HG03521 (cell line): Measurements from ENCODE around the gene CFAP74.

Experiments used
- ATAC-seq: cut with Tn5 transposase; IDR thresholded peaks from one replicate; pipeline ENCODE4 v1.9.1; 2021; ENCODE audit warnings: mild to moderate bottlenecking, moderate library complexity; ENCODE audit not compliant: unreplicated experiment

CFAP74 gene

DNA sequence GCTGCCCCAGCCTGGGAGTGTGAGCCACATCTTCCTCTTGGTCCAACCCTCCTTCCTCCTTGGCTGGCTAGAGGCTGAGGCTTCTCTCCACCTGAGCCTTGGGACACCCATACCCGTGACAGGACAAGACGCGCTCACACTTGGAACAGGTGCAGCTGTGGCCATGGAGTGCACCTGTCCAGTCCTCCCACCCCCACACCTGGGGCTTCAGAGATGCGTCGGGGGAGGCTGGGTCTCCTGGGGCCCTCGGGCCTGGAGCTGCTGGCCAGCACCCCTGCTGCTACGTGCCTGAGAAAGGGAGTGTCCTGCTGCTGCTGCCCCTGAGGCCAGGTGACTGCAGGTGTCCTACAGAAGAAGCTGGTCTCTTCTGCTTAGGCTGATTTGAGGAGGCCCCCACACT is 47.5 kb downstream of the CFAP74 start:
- ATAC-seq, result no peak

DNA sequence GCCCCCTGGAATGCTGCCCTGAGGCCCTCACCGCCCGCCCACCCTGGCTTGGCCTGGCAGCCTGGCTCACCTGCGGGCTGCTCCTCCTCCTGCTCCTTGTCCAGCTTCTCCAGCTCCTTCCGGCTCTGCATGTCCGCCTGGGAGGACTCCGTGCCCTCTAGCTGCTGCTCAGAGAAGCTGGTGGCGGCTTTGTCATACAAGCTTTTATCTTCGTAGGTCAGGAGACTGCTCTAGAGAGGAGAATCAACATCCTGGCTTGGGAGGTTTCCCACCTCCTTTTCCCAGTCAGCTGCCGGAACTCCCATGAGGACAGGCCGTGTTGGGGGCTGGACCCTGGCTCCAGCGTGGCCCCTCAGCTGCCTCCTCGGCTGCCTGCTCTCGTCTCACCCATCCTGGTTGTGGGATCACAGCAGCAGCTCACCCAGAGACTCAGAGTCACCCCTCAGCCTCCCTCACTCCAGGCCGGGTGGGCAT is 47.9 kb downstream of the CFAP74 start:
- ATAC-seq, result no peak

DNA sequence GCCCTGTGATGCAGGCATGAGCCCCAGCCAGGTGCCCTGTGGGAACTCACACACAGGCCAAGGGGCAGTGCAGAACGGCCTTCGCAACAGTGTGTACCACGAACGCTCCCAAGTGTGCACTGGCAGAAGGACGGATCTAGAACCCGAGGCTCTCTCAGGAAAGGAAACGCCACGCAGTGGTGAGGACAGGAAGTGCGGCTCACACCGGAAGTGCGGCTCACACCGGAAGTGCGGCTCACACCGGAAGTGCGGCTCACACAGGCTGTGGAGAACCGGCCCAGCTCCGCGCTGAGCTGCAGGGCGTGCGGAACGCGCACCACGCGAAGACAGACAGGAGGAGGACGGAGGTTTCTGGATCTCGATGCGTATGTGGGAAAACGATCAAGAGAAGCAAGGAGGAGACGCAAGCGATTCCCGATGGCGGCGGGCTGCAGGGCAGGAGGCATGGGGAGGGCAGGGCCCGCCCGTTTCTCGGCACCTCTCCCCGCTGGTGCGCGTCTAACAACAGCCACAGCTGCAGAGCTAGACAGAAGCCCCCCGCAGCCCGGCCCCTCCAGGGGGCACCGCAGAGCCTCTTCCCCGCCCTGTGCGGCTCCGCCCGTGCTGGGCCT is 48.6 kb downstream of the CFAP74 start:
- no peak for ATAC-seq

DNA sequence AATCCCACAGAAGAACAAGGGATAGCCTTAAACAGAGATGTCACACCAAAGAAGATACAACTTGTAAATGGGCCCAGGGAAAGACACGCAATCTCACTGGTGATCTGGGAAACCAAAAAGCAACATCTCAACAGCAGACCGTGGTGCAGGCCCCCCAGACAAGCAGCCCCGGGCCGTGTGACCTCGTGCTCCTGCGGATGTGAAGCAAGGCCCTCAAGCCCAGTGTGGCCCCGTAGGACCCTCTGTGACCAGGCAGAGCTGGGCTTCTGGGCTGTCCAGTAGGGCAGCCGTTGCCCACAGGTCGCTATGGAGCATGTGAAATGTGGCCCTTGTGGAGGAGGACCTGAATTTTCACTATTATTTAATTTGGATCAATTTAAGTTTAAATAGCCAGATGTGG is 49.6 kb downstream of the CFAP74 start:
- ATAC-seq, result no peak

DNA sequence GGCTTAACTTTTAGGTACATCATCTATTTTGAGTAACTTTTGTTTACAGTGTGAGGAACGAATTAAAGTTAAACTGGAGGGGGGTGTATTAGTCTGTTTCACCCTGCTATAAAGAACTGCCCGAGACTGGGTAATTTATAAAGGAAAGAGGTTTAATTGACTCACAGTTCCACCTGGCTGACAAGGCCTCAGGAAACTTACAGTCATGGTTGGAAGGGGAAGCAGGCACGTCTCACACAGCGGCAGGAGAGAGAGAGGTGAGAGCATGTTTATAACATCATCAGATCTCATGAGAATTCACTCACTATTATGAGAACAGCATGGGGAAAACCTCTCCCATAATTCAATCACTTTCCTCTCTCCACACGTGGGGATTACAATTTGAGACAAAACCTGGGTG is 52.6 kb downstream of the CFAP74 start:
- no peak for ATAC-seq

DNA sequence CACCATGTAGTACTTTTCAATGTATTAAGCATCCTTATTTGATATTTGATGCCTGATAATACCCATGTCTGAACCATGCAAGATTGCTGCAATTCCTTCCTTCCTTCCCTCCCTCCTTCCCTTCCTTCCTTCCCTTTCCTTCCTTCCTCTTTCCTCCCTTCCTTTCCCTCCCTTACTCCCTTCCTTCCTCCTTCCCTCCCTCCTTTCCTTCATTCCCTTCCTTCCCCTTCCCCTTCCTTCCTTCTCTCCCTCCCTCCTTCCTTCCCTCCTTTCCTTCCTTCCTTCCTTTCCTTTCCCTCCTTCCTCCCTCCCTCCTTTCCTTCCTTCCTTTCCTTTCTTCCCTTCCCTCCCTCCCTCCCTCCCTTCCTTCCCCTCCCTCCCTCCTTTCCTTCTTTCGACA is 54.8 kb downstream of the CFAP74 start:
- no peak for ATAC-seq

DNA sequence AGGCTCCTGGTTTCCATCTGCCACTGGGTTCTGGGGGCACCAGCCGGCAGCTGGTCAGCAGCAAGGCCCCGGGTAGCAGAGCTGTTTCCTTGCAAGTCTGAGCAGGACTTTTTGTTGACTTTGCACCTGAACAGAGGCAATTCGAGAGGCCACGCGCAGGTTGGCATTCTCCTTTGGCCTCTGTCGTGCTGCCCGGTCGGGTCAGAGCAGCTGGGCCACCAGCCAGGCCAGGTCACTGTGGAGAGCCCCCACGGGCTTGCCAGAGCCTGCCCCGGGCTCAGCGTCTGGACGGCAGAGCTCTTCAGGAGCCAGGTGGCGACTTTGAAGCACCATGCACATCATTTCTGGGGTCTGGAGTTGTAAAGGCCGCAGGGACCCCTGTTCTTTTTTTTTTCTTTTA is 56.1 kb downstream of the CFAP74 start:
- ATAC-seq, result no peak

DNA sequence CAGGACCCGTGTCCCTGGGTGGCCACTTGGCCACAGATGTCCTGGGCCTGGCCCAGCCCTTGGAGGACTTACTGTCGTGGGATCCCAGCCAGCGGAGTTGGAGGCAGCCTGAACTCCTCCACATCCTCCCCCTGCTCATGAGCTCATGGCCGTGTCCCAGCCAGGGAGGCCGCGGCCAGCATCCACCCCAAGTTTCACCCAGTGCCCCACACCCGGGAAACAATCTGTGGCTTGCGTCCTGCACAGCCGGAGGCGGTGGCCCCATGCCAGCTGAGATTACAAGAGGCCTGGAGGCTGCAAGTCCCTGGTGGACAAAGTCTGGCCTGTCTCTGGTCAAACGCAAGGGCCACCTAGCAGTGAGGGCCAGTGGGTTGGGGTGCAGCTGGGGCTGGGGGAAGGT is 57.0 kb downstream of the CFAP74 start:
- no peak for ATAC-seq

DNA sequence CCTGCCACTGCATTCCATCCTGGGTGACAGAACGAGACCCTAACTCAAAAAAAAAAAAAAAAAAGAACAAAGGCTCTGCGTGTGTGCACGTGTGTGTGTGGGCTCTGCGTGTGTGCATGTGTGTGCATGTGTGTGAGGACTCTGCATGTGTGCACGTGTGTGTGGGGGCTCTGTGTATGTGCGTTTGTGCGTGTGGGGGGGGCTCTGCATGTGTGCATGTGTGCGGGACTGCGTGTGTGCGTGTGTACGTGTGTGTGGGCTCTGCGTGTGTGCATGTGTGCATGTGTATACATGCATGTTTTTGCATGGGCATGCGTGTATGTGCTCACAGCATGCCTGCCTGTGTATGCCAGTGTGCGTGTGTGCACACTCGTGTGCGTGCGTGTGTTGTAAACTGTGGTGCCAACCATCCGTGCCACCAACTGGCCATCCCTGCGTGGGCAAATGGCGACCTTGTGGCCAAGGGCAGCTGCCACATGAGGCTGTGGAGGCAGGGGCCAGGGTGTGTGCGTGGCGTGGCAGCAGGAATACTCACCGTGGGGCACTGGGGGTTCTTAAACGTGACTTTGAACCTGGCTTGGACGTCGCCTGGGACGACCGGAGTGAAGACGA is 57.7 kb downstream of the CFAP74 start:
- ATAC-seq, result no peak

DNA sequence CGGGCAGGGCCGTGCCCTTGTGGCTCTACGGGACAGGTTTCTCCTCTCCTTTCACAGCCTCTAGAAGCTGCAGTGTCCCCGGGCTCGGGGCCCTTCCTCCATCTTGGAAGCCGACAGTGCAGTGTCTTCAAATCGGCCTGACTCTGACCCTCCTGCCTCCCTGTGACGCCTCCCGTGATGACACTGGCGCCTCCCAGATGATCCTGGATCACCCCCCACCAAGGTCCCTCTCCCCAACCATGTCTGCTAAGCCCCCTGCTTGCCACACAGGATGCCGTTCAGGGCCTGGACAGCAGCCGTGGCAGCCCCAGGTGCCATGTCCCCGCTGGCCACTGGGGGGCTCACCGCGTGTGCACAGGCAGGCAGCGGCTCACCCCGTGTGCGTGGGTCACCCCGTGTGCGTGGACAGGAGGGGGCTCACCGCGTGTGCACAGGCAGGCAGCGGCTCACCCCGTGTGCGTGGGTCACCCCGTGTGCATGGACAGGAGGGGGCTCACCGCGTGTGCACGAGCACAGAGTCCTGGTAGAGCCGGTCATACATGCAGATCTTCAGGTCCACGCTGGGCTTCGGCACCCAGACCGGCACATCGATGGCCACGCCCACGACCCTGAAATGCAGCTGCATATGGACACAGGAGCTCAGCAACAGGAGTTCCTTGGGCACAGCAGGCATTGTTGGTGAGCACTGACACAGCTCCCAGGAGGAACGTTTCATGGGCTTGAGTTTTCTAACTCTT is 59.6 kb downstream of the CFAP74 start:
- ATAC-seq, result no peak

DNA sequence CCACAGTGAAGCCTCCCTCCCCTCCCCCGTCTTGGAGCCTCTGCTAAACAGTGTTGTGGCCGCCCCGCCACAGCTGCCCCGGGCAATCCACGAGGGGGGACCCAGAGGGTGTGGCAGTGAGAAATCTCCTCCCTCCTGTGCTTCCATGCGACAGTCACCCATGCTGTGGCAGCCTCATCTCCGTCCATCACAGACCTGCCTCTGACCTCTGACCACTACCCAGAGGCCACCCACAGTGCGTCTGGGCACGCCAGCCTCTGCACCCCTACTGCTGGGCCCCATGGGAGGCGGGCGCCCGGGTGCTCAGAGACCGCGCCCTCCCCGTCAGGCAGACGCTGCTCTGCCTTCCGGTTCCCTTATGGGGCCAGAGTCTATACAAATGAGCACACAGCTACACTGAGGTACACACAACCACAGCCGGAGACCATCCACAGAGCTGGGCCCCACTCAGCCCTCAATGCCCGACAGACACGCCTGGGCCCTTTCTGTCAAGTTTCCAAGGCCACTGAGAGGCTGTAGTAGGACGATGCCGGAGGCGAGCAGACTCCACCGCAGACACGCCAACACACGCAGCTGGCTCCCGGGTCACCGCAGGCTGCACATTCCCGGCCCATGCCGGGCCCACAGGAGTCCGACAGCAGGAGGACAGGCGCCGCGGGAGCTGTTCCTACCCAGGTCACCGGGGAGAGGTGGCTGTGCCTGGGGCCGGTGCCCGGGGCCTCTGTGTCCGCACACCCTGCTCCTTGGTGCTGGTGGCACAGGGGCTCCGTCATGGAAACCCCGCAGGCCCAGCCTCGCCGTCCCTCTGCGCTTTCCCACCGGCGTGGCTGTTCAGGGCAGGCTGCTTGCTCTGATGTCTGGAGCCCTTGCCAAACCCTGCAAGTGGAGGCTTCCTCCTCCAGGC is 60.6 kb downstream of the CFAP74 start:
- no peak for ATAC-seq

DNA sequence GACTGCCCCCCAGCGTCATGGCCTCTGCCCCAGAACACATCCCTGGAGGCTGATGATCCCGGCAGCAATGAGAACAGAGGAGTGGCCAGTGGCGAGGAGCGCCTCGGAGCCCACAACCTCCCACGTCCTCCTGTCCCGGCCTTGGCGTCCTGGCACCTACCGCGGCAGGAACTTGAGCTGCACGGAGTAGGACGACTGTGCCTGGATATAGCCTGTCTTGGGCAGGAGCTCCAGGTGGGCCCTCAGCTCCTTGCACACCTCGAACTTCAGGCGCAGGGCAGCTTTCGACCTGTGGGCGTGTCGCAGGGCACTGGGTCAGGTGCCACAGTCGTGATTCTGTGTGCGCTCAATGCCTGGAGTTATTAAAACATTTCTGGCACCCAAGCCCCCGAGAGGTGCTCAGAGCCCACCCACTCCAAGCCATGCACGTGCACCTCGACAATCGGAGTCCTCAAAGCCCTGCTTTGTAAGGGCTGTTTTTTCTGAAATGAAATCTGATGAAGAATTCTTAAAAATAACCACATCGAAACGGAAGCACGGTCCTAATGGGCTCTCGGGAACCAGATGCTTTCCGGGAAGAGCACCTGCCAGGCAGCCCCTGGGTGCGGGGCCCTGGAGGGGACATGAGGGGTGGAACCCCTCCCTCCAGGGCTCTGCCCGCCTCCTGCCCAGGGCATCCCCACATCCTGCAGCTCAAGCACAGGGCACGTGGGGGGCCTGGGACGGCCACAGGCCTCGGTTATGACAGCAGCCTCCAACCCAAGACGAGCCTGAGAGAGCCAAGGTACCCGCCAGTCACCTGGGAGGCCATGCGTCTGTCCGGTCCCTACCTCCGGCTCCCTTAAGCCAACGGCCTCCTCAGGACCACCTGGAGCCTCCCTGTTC is 61.5 kb downstream of the CFAP74 start:
- no peak for ATAC-seq

DNA sequence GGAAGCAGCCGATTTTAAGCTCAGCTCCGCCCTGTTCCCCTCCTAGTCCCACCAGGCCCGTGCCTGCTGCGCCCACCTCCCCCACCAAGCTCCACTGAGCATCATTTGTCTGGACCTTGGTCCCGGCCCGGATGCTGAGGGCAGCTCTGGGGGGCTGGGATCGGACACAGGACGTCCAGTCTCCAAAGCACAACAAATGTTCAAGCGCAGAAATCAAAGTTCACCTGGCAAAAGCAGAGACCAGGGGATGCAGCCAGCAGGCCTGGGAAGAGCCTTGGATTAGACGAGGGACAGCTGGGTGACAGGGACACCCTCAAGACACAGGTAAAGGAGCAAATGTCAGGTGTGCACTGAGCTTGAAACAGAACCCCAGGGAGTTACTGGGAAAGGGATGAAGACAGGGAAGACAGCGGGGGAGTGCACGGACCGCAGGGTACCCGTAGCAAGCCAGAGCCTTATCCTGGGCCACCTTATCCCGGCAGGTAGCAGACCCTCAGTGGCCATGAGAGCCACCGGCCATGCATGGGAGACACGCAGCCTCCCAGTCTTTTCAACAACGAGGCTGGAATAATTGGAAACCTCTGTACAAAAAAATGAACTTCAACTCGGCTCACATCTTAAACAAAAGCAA is 62.3 kb downstream of the CFAP74 start:
- ATAC-seq, result no peak

DNA sequence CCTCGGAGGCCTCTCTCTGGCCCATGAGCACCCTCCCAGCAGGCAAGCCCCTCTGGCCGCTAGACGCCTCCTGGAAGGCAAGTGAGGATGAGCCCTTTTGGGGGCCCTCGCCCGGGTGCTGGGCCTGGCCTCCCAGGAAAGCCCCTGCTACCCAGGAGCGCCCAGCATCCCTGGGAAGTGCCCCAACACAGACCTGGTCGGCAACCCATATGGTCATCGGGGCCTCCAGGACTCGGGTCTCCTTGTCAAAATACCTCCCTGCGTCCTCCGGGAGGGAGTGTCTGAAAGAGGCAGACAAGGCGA is 63.5 kb downstream of the CFAP74 start:
- no peak for ATAC-seq

DNA sequence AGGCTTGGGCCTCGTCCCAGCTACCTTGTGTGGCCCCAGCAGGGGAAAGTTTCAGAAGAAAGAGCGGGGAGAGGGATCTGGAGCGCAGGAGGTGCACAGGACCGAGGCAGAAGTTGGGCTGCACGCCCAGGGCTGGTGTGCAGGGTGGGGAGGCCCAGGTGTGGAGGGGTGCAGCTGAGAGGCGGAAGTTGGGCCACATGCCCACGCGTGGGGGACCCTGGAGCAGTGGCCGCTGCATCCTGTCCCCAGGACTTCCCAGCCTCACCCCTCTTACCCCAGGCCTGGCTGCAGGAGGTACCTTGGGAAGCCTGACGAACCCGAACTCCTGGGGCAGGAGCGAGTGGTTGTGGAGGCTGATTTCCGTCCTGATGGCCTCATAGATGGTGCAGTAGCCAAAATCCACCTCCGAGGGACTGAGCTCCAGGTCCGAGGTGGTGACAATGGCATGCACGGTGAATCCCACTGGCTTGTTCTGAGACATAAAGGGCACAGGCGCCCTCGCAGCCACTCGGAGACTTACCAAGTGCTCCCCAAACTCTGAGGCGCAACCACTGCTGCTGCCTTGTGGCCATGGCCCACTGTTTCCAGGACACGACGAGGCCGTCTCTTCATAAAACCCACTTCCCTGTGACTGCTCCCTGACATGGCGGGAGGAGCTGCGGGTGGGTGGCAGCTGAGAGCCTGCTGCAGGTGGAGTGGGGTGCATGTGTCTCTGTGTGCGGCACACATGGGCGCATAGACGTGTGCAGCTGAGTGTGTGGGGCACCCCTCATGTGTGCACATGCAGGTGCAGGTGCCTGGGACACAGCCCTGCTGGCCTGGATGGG is 64.1 kb downstream of the CFAP74 start:
- no peak for ATAC-seq

DNA sequence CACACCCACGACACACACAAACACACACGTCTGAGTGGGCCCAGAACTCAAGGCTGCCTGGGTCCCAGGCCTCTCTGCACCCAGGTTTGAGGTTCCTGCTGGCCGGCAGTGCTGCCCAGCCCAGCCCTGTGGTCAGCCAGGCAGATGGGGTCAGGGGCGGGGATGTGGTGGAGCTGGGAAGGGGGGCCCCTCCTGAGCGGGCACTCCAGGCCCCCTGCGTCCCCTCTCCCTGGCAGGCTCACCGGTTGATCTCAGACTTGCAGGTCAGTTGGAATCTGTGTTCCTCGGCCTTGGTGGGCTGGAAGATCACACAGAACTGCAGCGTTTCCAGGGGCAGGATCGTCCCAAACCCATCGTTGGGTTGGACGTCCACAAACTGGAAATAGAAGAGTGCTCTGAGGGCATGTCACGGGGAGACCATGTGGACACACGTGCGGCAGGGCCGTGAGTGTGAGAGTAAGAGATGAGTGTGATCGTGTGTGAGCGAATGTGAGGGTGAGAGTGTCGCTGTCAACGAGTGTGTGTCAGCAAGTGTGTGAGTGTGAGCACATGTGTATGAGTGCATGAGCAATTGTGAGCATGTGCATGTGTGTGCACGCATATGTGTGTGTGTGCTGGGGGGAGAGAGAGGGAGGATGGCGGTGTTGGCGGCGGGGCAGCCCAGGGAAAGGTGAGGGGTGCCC is 64.8 kb downstream of the CFAP74 start:
- ATAC-seq, result no peak

DNA sequence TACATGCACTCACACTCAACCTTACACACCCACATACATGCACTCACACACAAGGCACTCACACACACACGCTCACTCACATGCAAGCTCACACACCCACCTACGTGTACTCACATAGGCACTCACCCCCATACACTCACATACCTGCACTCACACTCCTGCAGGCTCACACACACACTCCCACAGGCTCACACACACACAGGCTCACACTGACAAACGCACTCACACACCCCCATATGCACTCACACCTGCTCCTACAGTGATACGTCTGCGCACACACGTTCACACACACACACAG is 65.4 kb downstream of the CFAP74 start:
- ATAC-seq, result no peak

DNA sequence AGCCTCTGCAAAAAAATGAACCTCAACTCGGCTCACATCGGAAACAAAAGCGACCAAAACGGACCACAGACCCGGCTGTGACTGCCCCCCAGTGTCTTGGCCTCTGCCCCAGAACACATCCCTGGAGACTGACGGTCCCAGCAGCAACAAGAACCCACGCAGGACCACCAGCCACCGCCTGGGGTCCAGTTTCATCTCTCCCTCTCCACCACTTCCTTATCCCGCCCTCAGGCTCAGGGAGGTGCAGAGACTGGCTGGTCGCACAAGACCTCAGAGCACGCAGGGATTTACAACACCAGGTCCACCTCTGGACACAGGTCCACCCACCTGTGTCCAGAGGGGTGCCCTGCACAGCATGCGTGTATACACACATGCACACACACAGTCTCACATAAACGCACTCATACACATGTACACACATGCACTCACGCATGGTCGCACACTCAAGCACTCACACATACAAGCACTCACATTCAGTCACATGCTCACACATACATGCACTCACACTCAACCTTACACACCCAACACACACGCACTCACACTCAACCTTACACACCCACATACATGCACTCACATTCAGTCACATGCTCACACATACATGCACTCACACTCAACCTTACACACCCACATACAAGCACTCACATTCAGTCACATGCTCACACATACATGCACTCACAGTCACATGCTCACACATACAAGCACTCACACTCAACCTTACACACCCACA is 65.9 kb downstream of the CFAP74 start:
- no peak for ATAC-seq
